GM12864 (cell line): ENCODE results near the gene CEP70.
A peak's percentile ranks its signal among the peaks of the same experiment; 100 is the strongest.
"Not testable (repeated sequence)": the region's sequence is repeated elsewhere in the genome, so short reads cannot be mapped to it uniquely, and the experiment has no call there.

Source experiments
- DNase-seq: peaks from one replicate; pipeline ENCODE4 v3.0.0-alpha.2; 2011; ENCODE audit warnings: low read depth
- H3K4me3 ChIP-seq: 2 replicates; pipeline ENCODE4 v1.5.1; 2011; ENCODE audit warnings: mild to moderate bottlenecking, low read depth, low read length, control low read depth
- TF ChIP-seq, protein P1 (sequence below): IDR thresholded peaks from 2 replicates; pipeline ENCODE4 v1.5.1; 2011; ENCODE audit warnings: low read depth, mild to moderate bottlenecking, moderate library complexity, low read length, control low read depth, inconsistent platforms; ENCODE audit errors: missing control alignments

The CEP70 gene

DNA sequence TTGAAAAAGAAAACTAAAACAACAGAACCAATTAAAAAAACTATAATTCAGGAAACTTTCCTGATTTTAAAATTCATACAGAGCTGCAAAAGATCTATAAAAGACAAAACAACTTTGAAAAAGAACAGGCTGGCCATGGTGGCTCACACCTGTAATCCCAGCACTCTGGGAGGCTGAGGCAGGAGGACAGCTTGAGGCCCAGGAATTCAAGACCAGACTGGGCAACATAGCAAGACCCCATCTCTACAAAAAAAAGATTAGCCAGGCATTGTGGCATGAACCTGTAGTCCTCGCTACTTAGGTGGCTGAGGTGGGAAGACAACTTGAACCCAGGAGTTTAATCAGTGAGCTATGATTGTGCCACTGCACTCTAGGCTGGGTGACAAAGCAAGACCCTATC is 6.7 kb downstream of the CEP70 start:
- no peak for DNase-seq
- TF ChIP-seq, protein P1, sequence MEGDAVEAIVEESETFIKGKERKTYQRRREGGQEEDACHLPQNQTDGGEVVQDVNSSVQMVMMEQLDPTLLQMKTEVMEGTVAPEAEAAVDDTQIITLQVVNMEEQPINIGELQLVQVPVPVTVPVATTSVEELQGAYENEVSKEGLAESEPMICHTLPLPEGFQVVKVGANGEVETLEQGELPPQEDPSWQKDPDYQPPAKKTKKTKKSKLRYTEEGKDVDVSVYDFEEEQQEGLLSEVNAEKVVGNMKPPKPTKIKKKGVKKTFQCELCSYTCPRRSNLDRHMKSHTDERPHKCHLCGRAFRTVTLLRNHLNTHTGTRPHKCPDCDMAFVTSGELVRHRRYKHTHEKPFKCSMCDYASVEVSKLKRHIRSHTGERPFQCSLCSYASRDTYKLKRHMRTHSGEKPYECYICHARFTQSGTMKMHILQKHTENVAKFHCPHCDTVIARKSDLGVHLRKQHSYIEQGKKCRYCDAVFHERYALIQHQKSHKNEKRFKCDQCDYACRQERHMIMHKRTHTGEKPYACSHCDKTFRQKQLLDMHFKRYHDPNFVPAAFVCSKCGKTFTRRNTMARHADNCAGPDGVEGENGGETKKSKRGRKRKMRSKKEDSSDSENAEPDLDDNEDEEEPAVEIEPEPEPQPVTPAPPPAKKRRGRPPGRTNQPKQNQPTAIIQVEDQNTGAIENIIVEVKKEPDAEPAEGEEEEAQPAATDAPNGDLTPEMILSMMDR, result no peak
- no peak overlapping the region for H3K4me3 ChIP-seq

DNA sequence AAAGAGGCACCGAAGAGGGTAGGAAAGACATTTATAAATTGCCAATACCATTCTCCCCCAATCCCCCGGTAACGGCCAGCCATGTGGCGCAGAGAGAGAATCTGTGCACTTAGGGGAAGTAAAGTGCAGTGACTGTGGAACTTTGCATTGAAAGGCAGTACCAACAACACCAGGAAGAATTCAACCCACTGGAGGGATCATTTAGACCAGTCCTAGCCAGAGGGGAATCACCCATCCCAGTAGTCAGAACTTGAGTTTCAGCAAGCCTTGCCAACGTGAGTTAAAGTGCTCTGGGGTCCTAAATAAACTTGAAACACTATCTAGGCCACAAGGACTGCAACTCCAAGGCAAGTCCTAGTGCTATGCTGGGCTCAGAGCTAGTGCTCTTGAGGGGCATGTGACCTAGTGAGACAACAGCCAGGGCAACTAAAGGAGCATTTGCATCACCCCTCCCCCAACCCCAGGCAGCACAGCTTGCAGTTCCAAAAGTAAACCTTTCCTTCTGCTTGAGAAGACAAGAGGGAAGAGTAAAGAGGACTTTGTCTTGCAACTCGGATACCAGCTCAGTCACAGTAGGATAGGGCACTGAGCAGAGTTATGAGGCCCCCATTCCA is 15.0 kb downstream of the CEP70 start:
- no peak for DNase-seq
- no peak overlapping the region for H3K4me3 ChIP-seq
- TF ChIP-seq, protein P1, result no peak

DNA sequence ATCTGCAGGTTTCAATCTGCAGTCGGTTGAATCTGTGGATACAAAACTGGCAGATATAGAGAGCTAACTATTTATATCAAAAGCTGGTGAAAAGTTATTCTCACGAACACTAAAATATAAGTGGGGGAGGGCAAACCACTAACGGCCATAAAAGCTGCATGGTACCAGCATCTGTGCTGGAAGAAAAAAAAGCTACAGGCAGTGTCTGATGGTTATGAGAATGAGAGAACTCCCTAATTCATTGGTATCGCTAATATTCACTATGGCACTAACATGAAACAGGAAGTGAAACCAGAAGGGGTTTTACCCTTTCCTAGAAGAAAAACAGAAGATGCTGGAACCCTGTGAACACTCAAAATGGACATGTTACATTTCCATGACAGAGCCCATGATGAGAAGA is 15.9 kb downstream of the CEP70 start:
- peak; percentile 13 for DNase-seq
- H3K4me3 ChIP-seq, result no peak overlapping the region
- TF ChIP-seq, protein P1, result no peak

DNA sequence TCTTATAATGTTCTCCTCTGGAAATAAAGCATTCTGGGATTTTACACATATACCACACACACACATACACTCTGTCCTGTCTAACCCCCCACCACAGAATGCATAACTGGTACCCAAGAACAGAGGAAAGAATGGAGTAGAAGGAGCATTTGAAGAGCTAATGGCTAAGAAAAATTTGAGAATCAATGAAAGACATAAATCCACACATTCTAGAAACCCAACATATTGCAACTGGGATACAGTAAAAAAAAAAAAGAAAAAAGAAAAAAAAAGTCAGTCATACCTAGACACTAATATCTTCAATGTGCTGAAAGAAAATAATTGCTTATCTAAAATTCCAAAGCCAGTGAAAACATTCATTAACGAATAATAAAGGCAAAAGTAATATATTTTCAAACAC is 20.9 kb downstream of the CEP70 start:
- TF ChIP-seq, protein P1, result no peak
- DNase-seq, result no peak
- no peak overlapping the region for H3K4me3 ChIP-seq

DNA sequence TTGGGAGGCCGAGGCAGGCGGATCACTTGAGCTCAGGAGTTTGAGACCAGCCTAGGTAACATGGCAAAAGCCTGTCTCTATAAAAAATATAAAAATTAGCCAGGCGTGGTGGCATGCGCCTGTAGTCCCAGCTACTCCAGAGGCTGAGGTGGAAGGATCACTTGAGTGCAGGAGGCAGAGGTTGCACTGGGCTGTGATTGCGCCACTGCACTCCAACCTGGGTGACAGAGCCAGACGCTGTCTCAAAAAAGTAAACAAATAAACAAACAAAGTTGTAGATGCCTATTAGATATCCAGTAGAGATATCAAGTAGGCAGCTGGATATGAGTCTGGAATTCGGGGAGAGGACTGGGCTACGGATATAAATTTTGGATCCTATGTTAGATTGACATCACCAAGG is 24.4 kb downstream of the CEP70 start:
- not testable (repeated sequence) for H3K4me3 ChIP-seq, DNase-seq

DNA sequence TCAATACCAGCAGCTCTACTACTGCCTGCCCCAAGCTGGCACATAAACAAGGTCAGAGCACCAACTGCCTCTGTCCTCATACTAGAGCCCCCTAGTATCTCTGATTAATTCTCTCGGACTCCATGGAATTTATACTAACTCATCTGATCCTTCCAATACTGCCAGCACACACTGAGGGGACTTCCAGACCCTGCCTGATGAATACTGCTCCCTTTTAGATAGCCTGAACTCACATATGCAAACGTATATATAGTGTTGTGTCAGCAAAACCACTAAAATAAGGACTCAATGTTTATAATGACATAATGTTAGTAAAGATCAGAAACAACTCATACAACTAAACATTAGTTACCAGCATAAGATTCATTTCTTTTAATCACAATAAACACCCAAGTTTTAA is 25.0 kb downstream of the CEP70 start:
- TF ChIP-seq, protein P1, result no peak
- DNase-seq, result no peak
- H3K4me3 ChIP-seq, result no peak overlapping the region

DNA sequence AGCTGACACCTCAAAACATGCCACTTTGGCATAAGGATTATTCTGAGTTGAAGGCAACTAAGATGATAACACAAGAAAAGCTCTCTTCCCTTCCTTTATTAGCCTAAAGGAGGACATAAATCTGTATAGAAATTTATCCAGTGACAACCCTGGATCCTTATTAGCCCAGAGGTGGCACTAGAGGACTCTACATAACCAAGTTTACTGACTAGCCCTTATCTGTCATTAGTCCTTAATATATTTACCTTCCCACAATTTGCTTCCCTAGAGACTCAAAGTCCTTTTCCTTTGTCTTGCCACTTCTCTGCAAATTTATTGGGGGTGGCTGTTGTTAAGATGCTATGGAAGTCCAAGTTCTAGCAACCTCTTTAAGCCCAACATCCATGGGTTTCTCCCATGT is 26.7 kb downstream of the CEP70 start:
- TF ChIP-seq, protein P1, result peak; percentile 10
- DNase-seq, result no peak
- H3K4me3 ChIP-seq, result no peak overlapping the region

DNA sequence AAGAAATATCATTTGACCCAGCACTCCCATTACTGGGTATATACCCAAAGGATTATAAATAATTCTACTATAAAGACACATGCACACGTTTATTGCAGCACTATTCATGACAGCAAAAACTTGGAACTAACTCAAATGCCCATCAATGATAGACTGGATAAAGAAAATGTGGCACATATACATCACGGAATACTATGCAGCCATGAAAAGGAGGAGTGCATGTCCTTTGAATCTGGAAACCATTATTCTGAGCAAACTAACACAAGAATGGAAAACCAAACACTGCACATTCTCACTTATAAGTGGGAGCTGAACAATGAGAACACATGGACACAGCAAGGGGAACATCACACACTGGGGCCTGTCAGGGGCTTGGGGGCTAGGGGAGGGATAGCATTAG is 27.8 kb downstream of the CEP70 start:
- DNase-seq, H3K4me3 ChIP-seq: not testable (repeated sequence)

DNA sequence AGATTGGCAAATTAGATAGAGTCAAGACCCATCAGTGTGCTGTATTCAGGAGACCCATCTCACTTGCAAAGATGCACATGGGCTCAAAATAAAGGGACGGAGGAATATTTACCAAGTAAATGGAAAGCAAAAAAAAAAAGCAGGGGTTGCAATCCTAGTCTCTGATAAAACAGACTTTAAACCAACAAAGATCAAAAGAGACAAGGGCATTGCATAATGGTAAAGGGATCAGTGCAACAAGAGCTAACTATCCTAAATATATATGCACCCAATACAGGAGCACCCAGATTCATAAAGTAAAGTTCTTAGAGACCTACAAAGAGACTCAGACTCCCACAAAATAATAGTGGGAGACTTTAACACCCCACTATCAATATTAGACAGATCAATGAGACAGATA is 31.2 kb downstream of the CEP70 start:
- not testable (repeated sequence) for H3K4me3 ChIP-seq, DNase-seq
